Islet of Langerhans (tissue), 1 donor: ENCODE measurements around the gene SLC22A3.
"Not testable (repeated sequence)": the region's sequence is repeated elsewhere in the genome, so short reads cannot be mapped to it uniquely, and the experiment has no call there.

Experiments used
- FAIRE-seq: peaks from one replicate; lab custom pipeline; 2011; peaks lifted over from hg19 to GRCh38; lab: Jason Lieb, UNC

Gene SLC22A3

DNA sequence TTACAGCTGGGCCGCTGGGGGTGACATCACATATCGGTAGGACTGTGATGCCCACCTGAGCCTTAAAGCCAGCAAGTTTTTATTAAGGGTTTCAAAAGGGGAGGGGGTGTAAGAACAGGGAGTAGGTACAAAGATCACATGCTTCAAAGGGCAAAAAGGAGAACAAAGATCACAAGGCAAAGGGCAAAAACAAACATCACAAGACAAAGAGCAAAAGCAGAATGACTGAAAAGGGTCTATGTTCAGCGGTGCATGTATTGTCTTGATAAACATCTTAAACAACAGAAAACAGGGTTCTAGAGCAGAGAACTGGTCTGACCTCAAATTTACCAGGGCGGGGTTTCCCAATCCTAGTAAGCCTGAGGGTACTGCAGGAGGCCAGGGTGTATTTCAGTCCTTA, 101.6 kb downstream of the SLC22A3 start:
- not testable (repeated sequence) for FAIRE-seq

DNA sequence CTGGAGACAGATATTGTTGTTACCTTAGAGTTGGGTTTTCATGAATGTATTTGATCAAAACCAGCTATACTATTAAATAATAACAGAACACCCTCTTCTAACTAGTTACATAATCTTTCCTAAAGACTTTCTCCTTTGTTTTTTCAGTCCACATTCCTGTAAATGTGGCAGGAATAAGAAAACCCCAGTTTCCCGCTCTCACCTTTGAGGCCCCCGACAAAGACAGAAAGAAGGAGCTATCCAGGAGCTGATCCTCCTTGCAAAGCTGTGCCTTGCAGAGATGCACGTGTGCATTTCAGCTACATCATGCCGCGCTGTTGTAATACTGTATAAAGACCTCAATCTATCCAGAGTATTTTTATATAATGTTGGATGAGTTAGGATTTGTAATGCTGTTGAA, 102.7 kb downstream of the SLC22A3 start:
- no peak for FAIRE-seq

DNA sequence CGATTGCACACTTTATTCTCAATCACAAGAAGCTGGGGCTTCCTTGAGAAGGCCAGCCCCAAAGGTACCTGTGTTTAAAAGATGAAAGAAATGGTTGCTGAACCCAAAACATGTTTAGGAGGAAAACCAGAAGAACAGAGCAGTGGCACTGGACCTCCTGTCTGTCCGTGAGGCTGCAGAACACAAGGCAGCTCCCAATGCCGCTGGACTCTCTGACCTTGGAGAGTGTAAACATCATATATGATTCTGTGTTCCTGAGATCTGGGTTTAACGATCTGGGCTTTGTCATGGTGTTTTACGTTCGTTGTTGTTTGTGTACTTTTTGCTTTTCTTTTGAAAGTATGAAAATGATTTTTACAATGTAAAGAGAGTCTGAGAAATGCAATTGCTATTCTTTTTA, 106.1 kb downstream of the SLC22A3 start:
- no peak for FAIRE-seq

DNA sequence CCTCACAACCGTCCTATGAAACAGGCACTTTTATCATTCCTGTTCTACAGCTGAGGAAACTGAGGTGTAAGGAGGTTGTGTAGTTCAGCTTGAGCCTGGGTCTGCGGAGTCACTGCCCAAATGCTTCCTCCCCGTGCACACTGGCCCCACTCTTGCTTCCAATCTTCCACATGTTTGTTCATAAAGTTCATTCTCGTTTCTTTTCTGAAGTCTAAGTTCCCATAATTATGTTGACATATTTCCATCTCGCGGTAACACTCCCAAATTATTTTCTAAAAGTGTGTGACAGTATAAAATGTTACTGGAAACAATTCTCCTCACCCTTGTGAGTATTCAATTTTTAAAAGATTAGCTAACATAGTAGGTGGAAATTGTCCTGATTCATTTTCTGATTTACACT, 106.9 kb downstream of the SLC22A3 start:
- FAIRE-seq = no peak

DNA sequence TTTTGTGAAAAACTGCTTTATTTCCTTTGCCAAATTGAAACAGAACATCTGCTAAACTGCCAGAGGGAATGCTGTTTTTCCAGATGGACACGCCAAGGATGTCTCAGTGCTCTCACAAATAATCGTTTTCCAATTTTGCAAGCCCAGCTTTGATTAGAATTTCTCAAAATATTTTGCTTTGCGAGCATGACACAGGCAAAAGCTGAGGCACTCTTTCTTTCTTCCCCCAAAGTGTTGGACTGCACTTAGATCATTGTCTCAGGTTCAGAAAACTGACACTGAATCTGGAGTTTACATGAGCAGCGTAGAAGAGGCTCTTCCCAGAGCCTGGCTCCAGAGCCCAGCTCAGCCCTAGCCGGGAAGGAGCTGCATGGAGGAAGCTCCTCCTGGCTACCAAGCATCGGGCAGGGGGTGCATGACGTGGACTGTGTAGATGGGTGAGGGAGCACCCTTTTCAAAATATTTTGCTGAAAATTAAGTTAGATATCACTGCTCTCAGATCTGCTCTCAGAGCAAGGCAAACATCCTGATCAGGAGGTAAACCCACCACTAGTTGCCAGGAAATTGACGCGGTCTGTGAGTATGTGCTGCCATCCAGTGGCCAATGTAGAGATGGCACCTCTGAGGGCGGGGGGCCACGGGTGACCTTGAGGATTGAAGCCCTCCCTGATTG, 107.5 kb downstream of the SLC22A3 start:
- no peak for FAIRE-seq

DNA sequence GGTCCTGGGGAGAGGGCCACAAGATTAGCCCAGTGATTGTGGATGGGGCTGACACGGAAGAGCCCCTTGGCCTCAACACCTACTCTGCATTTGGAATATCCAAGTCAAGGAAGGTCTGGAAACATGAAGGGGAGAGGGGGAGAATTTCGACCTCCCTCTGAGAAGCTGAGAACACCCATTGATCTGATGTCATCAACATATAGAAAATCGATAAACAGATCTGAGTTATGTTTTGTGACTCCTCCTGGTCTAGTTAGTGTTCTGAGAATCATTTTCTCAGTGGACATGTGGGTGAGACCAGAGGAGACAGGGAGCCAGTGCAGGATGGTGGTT, 108.0 kb downstream of the SLC22A3 start:
- no peak for FAIRE-seq

DNA sequence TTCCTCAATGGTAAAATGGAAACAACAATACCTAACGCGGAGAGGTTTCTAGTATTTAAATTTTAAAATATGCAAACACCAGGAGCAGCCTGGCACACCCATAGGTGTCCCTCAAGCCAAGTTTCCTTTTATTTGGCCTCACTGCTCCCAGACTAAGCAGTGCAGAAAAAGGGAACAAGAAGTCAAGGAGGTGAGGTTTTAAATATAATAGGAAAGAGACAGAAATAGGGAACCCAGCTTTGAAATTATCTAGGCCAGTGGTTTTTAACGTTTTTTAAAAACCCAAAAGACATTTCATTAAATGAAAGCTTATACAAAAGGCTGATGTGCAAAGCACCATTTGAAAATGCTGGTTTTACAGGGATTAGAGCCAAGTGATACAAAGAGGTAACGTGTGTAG, 109.6 kb downstream of the SLC22A3 start:
- no peak for FAIRE-seq

DNA sequence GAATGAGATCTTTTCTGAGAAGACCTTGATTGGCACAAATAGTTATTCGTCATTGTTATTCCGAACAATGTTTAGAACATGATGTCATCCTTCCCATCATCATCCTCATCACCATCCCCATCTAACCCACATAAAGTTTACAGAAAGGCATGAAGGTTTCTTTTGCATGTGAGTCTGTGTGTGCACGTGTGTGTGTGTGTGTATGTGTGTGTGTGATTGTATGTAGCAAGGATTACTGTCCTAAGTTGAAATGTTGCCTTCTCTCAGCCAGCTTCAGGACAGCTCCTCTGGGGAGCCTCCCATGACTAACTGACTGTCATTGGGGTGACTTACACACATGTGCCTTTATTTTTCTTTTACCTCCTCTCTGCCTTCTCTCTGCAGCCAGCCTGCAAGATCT, 113.5 kb downstream of the SLC22A3 start:
- FAIRE-seq = no peak

DNA sequence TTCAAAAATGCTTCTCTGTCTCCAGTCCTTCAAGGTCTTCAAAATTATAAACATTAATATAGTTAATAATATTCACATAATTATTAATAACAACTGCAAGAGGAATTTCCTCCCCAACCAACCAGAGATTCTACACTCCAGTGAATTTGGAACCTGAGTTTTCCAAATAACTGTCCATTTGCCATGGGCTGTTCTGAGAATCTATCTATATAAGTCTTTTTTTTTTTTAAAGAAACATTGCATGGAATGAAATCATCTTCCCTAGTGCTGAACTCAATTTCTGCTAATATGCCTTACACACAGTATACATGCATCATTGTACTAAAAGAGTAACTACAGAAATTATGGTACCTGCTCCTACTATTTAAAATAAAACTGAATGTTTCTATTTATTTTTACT, 113.9 kb downstream of the SLC22A3 start:
- FAIRE-seq = no peak

DNA sequence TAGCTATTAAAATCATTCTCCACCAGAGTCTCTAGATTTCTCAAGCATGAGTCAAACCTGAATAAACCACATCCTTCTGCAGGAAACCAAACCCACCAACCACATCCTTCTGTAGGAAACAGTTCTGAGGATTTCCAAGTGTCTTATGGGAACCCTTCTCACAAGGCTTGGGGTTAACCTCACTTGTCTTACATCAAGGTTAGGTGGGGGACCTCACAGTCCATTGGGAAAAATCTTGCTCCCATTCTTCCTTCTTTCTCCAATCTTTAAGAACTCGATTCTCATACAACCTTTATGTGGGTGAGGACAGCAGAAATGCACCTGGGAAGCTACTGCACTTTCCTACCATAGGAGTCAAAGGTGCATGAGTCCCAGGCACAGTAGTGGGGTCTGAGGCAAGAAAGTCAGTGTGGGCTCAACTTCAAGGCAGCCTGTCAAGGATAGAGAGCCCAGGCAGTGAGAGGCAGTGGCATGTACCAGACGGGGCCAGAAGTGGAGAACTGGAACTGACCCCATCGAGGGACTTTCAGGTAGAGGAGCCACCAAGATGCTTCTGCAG, 114.5 kb downstream of the SLC22A3 start:
- no peak for FAIRE-seq

DNA sequence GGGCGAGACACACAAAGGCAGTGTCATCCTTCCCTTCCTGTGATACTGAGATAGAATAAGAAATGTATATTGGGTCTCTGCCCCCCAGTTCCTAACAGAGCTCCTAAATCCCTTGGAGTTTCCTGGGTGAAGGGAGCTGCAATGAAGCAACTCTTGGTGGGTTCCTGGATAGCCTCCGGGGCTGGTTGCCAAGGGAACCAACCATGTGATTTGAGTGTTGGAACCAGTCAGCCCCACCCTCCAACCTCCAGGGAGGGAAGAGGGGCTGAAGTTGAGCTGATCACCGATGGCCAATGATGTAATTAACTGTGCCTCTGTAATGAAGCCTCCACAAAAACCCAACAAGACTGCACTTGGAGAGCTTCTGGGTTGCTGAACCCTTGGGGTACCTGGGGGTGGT, 116.6 kb downstream of the SLC22A3 start:
- FAIRE-seq = no peak

DNA sequence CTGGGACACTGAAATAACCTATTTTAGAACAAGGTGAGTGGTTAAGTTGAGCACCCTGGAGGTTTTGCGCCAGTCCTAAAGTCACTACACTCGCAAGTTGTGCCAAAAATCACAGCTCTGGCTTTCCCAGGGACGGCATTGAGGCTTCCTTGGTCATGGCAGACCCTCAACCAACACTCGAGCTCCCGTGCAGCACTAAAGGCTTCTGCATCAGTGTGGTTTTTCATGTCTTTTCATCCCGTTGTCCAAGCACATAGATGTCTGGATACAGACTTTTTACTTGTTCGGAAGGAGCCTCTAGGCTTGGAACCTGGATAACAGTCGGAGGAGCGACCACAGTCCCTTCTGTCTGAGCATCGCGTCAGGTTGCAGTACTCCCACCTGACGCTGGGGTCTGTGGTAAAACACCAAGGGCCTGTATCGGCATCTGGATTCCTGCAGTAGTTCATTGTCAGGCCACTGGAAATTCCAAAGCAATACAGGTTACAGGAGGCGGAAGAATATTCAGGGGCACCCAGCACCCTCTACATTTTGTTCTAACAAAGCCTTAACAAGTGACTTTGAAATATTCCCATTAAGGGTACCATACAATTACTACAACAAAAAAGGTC, 119.2 kb downstream of the SLC22A3 start:
- FAIRE-seq = not testable (repeated sequence)

DNA sequence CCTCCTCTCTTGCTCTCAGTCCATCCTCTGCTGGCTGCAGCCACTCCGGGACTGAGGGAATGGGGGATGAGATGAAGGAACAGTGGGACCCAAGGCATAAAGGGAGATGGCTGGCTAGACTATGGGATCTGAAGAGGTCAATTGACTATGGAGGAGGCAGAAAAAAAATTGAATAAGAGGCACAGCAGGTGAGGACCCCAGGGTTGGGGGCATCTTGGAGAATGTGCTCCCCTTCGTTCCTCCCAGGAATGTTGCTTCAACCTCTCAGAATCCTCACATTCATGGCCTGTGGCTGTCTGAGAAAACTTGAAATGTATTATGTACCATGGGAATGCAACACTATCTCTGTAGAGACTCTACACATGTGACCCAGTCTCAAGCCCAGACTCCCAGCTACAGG, 121.0 kb downstream of the SLC22A3 start:
- no peak for FAIRE-seq

DNA sequence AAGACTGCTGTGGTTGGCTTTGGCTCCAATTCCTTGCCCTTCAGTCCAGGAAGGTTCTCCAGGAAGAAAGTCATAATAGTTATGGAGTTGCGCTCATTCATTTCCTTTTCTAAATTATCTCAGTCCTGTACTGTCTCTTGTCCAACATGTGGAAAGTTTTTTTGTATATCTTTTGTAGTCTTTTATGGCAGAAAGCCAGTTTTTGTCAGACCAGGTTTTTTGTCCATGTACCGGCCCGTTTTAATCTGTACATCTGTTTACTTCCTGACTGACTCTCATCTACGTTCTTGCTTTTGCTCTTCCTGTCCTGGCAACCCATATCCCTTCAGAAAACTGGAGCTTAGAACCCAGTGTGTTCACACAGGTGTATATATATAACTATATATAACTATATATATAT, 127.9 kb downstream of the SLC22A3 start:
- not testable (repeated sequence) for FAIRE-seq

DNA sequence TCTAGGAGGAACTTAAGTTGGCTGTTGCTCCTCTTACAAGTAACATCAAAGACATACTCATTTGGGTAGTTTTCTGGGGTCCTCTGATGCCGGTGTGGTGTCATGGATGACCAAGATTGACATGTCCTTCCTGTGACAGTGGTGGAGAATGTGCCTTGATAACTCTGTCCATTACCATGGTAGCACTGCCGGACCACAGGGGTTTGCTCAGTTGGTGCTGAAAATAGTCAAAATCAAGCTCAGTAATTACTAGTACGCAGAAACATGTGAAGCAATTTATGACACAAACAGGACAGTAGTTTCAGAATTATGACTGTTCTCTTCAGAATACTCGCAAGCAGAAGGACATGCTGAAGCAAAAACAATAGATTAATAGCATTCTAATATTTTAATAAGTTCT, 128.9 kb downstream of the SLC22A3 start:
- not testable (repeated sequence) for FAIRE-seq

DNA sequence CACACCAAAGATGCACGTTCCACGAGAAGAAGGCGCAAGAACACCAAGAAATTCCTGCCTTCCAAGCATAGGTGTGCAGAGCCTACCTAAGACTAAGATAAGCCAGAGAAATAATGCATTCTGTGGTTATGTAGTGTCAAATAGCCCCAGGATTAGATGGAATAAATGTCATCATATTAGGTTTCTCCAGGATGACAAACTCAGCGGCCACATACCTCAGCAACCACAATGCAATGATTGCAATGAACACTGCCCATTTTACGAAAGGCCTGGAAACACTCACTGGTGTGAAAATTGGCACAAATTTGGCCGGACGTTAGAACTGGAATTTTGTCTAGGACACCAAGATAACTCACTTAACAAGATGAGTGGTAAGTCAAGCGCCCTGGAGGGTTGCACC, 129.7 kb downstream of the SLC22A3 start:
- FAIRE-seq = no peak

DNA sequence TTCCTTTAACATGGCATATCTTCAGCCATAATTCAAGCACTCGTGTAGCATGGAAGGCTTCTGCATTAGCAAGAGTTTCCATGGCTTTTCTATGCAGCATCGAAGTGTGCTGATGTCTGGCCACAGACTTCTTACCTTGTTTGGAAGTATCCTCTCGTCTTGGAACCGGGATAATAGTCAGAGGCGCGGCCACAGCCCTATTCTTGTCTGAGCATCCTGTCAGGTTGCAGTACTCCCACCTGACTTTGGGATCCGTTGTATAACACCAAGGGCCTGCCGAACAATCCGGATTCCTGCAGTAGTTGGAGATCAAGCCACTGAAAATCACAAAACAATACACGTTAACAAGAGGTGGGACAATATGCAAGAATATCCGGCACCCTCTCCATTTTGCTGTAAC, 138.9 kb downstream of the SLC22A3 start:
- FAIRE-seq = no peak

DNA sequence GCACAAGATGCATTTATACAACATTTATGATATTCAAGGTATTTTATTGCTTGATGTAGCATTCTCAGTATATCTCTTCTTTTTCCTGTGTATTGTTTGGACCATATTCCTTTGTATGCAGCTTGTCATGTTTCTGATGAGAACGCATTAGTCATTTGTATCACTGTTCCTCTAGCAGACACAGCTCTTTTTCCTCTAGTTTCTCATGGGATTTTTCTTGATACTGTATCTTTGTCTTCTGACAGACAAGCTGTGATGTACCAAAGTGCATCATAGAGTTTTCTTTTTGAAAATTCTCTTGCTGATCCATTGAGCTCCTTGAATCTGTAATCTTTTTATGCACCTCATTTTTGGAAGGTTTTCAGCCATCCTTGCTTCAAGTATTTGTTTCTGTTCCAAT, 140.9 kb downstream of the SLC22A3 start:
- no peak for FAIRE-seq

DNA sequence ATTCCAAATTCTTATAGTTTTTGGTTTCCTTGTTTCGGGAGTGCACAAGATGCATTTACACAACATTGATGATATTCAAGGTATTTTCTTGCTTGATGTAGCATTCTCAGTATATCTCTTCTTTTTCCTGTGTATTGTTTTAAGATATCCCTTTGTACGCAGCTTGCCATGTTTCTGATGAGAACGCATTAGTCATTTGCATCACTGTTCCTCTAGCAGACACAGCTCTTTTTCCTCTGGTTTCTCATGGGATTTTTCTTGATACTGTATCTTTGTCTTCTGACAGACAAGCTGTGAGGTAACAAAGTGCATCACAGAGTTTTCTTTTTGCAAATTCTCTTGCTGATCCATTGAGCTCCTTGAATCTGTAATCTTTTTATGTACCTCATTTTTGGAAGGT, 146.4 kb downstream of the SLC22A3 start:
- FAIRE-seq = no peak

DNA sequence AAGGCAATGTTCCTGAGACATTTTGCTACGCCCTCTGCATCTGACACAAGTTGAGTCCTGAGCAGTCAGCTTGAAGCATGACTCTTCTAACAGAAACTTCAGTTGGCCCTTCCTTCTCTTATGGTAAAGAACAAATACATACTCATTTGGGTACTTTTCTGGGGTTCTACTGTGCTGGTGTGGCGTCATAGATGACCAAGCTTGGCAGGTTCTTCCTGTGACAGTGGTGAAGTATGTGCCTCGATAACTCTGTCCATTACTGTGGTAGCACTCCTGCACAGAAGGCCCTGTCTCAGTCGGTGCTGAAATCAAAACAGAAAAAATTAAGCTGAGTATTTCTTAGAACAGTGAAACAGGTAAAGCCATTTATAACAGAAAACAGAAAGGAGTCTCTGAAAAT, 152.5 kb downstream of the SLC22A3 start:
- FAIRE-seq = no peak
